SIG-M5 treated with dmso at 0.1 percent for 504 hours (cell line): ENCODE results near the gene ASB15.

Experiments used
- DNase-seq: peaks from one replicate; lab custom pipeline; 2025; ENCODE audit not compliant: unreplicated experiment; lab: John Stamatoyannopoulos, UW

Gene ASB15

GRCh38 chr7:123594813-123595241, 6.8 kb upstream of the ASB15 start:
- DNase-seq, result no peak

- DNase-seq, result no peak
Measured at GRCh38 chr7:123598657-123599056, 3.0 kb upstream of the ASB15 start.

DNA sequence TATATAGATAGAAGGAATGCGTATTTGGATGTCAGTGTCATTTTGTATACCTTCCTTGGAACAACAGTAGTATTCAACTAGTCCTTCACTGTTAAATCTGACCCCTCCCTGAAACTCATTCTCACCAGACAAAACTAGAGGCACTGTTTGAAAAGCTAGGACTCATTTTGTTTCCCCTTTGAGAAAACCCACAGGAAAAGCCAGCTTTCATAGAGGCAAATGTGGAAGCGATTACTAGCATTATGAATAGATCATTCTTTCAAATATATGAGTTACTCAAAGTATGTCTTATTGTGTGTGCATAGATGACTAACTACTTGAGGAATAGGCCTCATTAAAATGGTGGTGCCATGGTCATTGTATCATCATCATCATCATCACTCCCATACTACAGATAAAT, 1.9 kb upstream of the ASB15 start:
- no peak for DNase-seq

GRCh38 chr7:123600876-123601275, 745 bp upstream of the ASB15 start:
- DNase-seq, result no peak

DNA sequence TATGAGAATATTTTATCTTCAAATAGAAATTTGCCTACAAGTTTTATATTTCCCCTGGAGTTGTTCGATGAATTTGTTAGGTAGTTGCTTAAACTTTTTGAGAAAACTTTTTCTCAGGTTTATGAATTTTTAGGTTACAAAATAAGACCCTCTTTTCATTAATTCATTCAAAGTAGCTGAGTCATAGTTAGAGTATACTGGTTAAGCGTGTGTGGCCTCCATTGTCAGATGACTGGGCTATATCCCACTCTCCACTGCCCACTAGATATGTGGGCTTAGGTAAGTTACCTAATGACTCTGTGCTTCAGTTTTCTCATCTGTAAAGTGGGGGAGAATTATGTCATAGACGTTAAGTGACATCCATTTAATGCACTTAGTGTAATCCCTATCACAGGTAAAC, 1.0 kb downstream of the ASB15 start:
- DNase-seq, result no peak

DNA sequence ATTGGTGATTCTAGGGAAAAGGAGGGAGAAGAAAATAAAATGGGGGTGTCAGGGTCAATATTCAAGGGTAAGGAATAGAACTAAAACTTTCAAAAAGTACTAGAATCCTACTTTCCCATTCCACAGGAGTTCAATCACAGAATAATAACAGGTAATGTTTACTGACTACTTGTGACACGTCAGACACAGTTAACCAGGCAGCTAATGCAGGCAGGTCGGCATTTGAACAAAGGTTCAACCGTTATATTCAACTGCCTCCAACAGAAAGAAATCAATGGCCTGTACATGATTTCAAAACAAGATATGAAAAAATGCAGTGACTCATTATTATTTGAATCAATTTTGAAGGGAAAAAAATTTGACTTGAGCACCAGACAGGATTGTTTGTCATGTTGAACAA, 3.1 kb downstream of the ASB15 start:
- no peak for DNase-seq

- DNase-seq, result no peak
Measured at GRCh38 chr7:123607423-123607975, 5.9 kb downstream of the ASB15 start.

DNA sequence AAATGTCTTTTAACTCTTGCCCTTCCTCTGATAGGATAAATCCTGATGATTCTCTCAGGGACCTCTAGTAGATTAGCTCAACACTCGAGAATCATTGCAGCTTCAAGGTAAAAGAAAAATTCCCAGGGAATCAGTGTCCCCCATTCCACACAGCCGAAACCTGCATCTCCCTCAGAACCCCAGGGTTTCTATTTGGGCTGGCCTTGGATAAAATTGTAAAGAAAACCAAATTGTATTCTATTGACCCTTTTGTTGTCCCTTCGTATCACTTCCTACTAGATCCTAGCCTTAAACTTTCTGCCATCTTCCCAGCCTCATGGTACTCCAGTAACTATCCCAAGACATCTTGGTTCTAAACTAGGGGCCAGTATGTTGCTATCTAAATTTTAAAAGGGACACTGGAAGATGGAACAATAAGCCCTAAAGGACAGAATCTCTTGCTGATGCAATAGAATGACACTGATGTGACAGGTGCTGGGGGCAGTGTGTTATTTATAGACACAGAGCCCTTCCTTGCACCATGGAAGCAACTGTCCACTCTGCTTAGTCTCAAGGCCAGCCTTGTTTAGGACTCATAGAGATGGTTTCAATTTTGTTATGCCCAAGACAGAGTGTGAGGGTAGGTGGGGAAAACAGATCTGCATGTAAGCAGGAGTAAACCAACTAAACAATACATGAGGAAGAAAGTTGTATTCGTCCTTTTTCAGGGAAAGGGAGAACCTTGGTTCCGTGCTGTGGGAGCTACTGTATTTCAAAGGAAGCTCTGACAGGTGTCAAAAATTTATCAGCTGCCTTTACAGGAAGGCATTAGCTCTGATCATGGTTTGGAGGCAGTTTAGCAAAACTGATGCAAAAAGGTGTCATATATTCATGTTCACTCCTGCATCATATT, 7.6 kb downstream of the ASB15 start:
- no peak for DNase-seq

GRCh38 chr7:123609883-123610239, 8.2 kb downstream of the ASB15 start:
- DNase-seq, result no peak

GRCh38 chr7:123612024-123612423, 10.4 kb downstream of the ASB15 start:
- DNase-seq, result no peak

GRCh38 chr7:123615344-123615743, 13.7 kb downstream of the ASB15 start:
- no peak for DNase-seq

GRCh38 chr7:123616223-123616622, 14.6 kb downstream of the ASB15 start:
- DNase-seq, result no peak

DNA sequence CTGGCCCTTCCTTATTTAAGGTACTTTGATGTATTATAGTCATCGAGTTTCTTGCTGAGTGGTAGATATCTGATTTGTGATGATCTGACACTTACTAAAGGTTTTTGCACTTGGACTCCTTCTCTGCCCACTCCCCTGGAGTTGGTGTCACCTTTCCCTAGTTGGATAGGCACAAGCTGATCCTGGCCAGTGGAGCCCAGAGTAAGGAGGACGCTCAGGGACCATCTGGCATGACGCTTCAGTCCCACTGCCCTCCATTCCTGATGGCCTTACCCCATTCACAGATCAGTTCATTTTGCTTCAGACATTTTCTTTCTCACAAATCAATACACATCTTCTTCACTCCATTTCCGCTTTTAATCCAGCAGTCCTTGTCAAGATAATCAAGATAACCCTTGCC, 20.1 kb downstream of the ASB15 start:
- no peak for DNase-seq

GRCh38 chr7:123622660-123623386, 21.2 kb downstream of the ASB15 start:
- DNase-seq, result peak; percentile 6

DNA sequence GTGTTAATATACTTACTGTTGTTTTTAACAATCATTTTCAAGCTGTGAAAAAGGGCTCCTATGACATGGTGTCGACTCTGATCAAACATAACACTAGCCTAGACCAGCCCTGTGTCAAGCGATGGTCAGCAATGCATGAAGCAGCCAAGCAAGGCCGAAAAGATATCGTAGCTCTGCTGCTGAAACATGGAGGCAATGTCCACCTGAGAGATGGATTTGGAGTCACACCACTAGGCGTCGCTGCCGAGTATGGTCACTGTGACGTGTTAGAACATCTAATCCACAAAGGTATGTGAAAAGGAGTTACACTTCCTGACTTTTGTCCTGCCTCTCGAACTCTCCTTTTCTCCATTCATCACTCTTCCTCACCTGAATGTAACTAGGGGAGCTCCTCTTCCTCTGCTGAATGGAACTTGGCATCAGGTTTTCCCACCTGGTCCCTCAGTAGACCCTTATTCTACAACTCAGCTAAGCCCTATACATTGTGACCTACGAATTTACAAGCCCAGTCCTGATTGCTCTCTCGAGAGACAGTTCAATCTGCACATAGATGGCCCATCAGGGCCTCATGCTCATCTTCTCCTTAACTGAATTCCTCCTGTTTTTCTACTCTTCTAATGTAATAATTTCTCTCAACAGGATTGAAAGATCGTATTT, 23.0 kb downstream of the ASB15 start:
- DNase-seq, result peak; percentile 18

- DNase-seq, result no peak
Measured at GRCh38 chr7:123625254-123625653, 23.6 kb downstream of the ASB15 start.

- DNase-seq, result no peak
Measured at GRCh38 chr7:123627851-123628250, 26.2 kb downstream of the ASB15 start.

- no peak for DNase-seq
Measured at GRCh38 chr7:123628829-123629228, 27.2 kb downstream of the ASB15 start.

- DNase-seq, result no peak
Measured at GRCh38 chr7:123629281-123629680, 27.7 kb downstream of the ASB15 start.

DNA sequence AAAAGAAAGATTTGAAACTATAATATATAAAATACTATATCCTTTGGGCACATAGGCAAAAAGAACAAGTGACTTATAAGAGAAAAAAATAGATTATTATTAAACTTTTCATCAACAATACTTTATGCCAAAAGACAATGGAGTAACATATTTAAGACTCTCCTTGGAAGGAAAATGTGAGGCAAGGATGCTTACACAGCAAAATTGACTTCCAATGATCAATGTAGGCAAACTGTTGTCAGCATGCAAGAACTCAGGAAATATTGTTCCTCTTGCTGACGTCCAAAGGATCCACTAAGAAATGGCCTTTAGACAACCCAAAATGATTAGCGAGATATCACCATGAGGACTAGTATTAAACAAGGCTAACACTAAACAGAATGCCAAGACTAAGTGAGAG, 31.2 kb downstream of the ASB15 start:
- no peak for DNase-seq

DNA sequence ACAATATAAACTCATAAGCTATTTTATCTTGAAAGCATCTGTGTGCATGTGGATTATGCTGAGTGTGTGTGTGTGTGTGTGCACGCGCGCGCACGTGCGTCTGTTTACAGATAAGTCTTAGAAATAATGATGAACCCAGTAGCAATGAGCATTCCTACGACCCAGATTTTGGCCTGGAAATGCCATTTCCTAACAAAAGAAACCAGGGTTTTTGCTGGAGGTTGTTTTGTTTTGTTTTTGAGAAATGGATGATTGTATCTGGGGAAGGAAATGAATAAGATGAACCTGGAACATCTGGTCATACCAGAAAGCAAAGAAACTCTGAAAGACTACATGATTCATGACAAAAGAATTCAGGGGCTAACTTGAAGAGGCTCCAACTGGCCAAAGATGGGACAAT, 31.9 kb downstream of the ASB15 start:
- no peak for DNase-seq
